Endothelial cell of hepatic sinusoid (primary cell): ENCODE results near the gene SSBP2.

ENCODE experiments used
- in situ Hi-C: cut with HindIII; loops from 2 replicates; pipeline ENCODE4 v1.10.0; 2017; ENCODE audit warnings: low sequenced_read_pairs

The SSBP2 gene

GRCh38 chr5:81751009-81751835, at the start of gene SSBP2:
Gene SSBP2, minus strand, starts transcription at chr5:81751097. Its CDS starts 55 bp downstream, at chr5:81751042.
- in situ Hi-C loops, result no loop called here

GRCh38 chr5:81795666-81796065, 44.8 kb upstream of the SSBP2 start:
- in situ Hi-C loops, result no loop called here

- in situ Hi-C loops, result no loop called here
Measured at GRCh38 chr5:81794226-81794625, 43.3 kb upstream of the SSBP2 start.

- in situ Hi-C loops, result no loop called here
Measured at GRCh38 chr5:81790336-81790735, 39.4 kb upstream of the SSBP2 start.

GRCh38 chr5:81789033-81789432, 38.1 kb upstream of the SSBP2 start:
- in situ Hi-C loops, result no loop called here

- in situ Hi-C loops, result no loop called here
Measured at GRCh38 chr5:81788329-81788728, 37.4 kb upstream of the SSBP2 start.

GRCh38 chr5:81787474-81788242, 36.8 kb upstream of the SSBP2 start:
- in situ Hi-C loops, result no loop called here

GRCh38 chr5:81786991-81787390, 36.1 kb upstream of the SSBP2 start:
- in situ Hi-C loops, result no loop called here

- in situ Hi-C loops, result no loop called here
Measured at GRCh38 chr5:81786496-81786895, 35.6 kb upstream of the SSBP2 start.

- in situ Hi-C loops, result no loop called here
Measured at GRCh38 chr5:81785322-81785721, 34.4 kb upstream of the SSBP2 start.

- in situ Hi-C loops, result no loop called here
Measured at GRCh38 chr5:81783401-81783800, 32.5 kb upstream of the SSBP2 start.

GRCh38 chr5:81782811-81783210, 31.9 kb upstream of the SSBP2 start:
- in situ Hi-C loops, result no loop called here

- in situ Hi-C loops, result no loop called here
Measured at GRCh38 chr5:81779916-81780266, 29.0 kb upstream of the SSBP2 start.

GRCh38 chr5:81779125-81779915, 28.4 kb upstream of the SSBP2 start:
- in situ Hi-C loops, result no loop called here

GRCh38 chr5:81778642-81779041, 27.7 kb upstream of the SSBP2 start:
- in situ Hi-C loops, result no loop called here

- in situ Hi-C loops, result no loop called here
Measured at GRCh38 chr5:81776258-81776657, 25.4 kb upstream of the SSBP2 start.

- in situ Hi-C loops, result no loop called here
Measured at GRCh38 chr5:81774374-81774773, 23.5 kb upstream of the SSBP2 start.

GRCh38 chr5:81773574-81773973, 22.7 kb upstream of the SSBP2 start:
- in situ Hi-C loops, result no loop called here

GRCh38 chr5:81773161-81773560, 22.3 kb upstream of the SSBP2 start:
- in situ Hi-C loops, result no loop called here

GRCh38 chr5:81772488-81772887, 21.6 kb upstream of the SSBP2 start:
- in situ Hi-C loops, result no loop called here

GRCh38 chr5:81768935-81769452, 18.1 kb upstream of the SSBP2 start:
- in situ Hi-C loops, result no loop called here
